ENCODE measurements around the gene FAM107A. TPM values are rescaled to one million over a fixed set of nuclear protein-coding genes. Genes with fewer than 3 reads are reported as not detected.

The FAM107A gene, protein sequence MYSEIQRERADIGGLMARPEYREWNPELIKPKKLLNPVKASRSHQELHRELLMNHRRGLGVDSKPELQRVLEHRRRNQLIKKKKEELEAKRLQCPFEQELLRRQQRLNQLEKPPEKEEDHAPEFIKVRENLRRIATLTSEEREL
- 1.8 and 13.9 TPM in 2 replicates for total RNA-seq

DNA sequence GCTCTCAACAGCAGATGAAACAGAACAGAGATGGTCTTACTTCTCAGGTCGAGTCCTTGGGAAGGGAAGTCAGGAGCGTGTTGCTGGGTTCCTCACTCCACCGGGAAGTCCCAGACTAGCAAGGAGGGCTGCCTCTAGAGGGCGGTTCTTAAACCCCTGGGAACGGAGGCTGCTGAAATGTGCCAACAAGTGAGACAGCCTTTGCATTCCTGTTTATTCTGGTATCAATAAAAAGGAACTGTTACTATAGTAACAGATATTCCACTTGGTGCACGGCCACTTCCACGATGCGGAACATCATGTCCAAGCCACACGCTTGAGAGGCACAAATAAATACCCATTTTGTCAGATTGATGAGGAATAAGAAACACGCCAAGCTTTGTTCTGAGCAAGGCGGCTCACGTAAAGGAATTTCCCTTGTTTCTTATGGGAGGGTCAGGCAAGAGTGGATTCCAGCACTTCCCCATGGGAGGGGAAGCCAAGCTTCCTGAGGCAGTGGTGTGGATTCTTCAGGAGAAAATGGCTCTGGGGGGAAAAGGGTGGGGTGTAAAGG lies at the start of gene FAM107A:
TSS of gene FAM107A (minus strand) at position 123 of the 553 bp plus-strand sequence. CDS start 7,531 bp downstream, outside the sequence.

DNA sequence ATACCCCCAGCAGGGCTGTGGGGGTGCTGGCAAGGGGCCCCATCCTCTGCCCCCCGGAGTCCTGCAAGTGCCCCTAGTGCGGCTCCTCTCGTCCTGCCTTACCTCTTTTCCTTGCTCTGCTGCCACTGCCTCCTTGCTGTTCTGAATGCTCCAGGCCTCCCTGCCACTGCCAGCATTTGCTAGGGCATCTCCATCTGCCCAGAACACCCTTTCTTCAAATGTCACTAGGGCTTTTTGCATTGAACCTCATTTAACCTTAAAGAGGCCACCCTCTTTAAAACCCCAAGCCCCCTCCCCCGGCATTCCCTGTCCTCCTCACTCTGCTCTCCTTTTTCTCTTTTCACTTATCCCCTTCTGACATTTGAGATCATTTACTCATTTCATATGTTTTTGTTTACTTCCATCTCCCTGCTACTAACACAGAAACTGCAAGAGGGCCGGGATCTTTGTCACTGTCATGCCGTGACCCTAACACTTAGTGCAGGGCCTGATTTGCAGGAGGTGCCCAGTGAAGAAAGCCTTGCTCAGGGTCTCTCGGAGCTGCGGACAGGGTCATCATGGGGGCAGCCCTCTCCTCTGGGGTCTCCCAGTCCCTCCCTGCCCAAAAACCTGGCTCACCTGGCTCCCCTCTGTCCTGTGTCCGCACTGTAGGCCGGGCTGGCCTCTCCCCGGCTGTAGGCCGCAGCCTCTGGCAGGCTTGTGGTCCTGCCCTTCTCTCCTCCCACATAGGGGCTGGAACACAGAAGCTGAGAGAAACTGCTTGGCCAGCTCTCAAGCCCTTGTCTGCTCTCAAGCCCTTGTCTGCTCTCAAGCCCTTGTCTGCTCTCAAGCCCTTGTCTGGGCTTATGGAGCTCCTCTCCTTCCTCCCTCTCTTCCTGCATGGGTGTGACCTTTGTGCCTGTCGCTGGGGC lies 40.4 kb downstream of the FAM107A start, which contains the start of gene ACOX2:
TSS of gene ACOX2 (minus strand) at position 690 of the 911 bp plus-strand sequence. CDS start 2,084 bp downstream, outside the sequence.

Other genes starting within 250 kb of the FAM107A start
- 8.4 and 16.2 TPM in 2 replicates for gene PXK, start 244.5 kb downstream of the FAM107A start, total RNA-seq
- gene PDHB, start 143.6 kb downstream of the FAM107A start, total RNA-seq, result 61.0 and 82.4 TPM in 2 replicates
- 4.4 and 8.7 TPM in 2 replicates for gene KCTD6, start 85.3 kb downstream of the FAM107A start, total RNA-seq
- 0.32 and 4.9 TPM in 2 replicates for gene ACOX2, start 40.2 kb downstream of the FAM107A start, total RNA-seq
- 0.16 and 0.25 TPM in 2 replicates for gene FAM3D, start 89.4 kb upstream of the FAM107A start, total RNA-seq

Data from bladder microvascular endothelial cell (primary cell).